GM12878 (cell line): ENCODE measurements around the gene NHLRC3. TPM values are rescaled to one million over a fixed set of nuclear protein-coding genes. Genes with fewer than 3 reads are reported as not detected.
A peak's percentile ranks its signal among the peaks of the same experiment; 100 is the strongest.

ENCODE experiments used
- ATAC-seq: fragments of 200-7000 bp; cut with Tn5 transposase; 3 replicates; pipeline ENCODE4 v1.9.1; 2020; ENCODE audit warnings: mild to moderate bottlenecking, moderate library complexity
- BruUV-seq: library from RNA; stranded (reverse); fragments of 400-500 nt; replicated peaks from 2 replicates; lab custom pipeline; 2021; lab: Mats Ljungman, UMichigan
- CTCF ChIA-PET: fragments of 300-600 bp; sonication (Branson Sonifier 250); formaldehyde crosslinking; extraction: SDS; loops from one replicate; lab custom pipeline; 2021; ENCODE audit warnings: inconsistent platforms; lab: Yijun Ruan, JAX
- POLR2A ChIA-PET: fragments of 350-600 bp; formaldehyde crosslinking; extraction: SDS; loops from one replicate; lab custom pipeline; 2021; ENCODE audit warnings: inconsistent platforms; lab: Charles Lee
- RAD21 ChIA-PET: fragments of 300-600 bp; sonication (Branson Sonifier 250); formaldehyde crosslinking; loops from one replicate; lab custom pipeline; 2023; ENCODE audit warnings: antibody characterized with exemption; ENCODE audit not compliant: unreplicated experiment; lab: Charles Lee
- SMC1A ChIA-PET: fragments of 300-600 bp; sonication (Branson Sonifier 250); formaldehyde crosslinking; loops from one replicate; lab custom pipeline; 2023; ENCODE audit not compliant: unreplicated experiment, uncharacterized antibody; lab: Charles Lee
- DNase-seq: peaks from one replicate; pipeline ENCODE4 v3.0.0-alpha.2; 2011; ENCODE audit warnings: low read depth, low spot score
- FAIRE-seq: peaks from 3 replicates; lab custom pipeline; 2011; peaks lifted over from hg19 to GRCh38; lab: Jason Lieb, UNC
- H2AFZ ChIP-seq: 2 replicates; pipeline ENCODE4 v1.6.0; 2011; ENCODE audit warnings: low read depth, low read length, control low read depth; ENCODE audit not compliant: control insufficient read depth
- H3K27ac ChIP-seq: 2 replicates; pipeline ENCODE4 v1.5.1; 2011; ENCODE audit warnings: control low read depth; ENCODE audit not compliant: control insufficient read depth, insufficient read depth
- H3K27me3 ChIP-seq, 2 experiments: replicated peaks in 1 of 2; 2 replicates each; pipeline versions ENCODE4 v1.6.0 to v1.6.1; 2011; ENCODE audit warnings: low read length in 1 of 2; ENCODE audit not compliant: control insufficient read depth in 2 of 2, insufficient read depth in 2 of 2
- H3K36me3 ChIP-seq, 2 experiments: 2 replicates each; pipeline ENCODE4 v1.5.1; 2011; ENCODE audit warnings: low read length in 1 of 2; ENCODE audit not compliant: control insufficient read depth in 2 of 2, insufficient read depth in 2 of 2
- H3K4me1 ChIP-seq: 2 replicates; pipeline ENCODE4 v1.6.1; 2011; ENCODE audit warnings: mild to moderate bottlenecking, low read length, moderate library complexity, mixed read lengths; ENCODE audit not compliant: control insufficient read depth, insufficient read depth
- H3K4me2 ChIP-seq: 2 replicates; pipeline ENCODE4 v1.6.0; 2011; ENCODE audit warnings: control low read depth; ENCODE audit not compliant: control insufficient read depth, insufficient read depth
- H3K4me3 ChIP-seq: fragments of 200-600 bp; sonication (generic); 2 replicates; pipeline ENCODE4 v1.5.1; 2016
- H3K79me2 ChIP-seq: 2 replicates; pipeline ENCODE4 v1.6.0; 2011; ENCODE audit warnings: low read length; ENCODE audit not compliant: control insufficient read depth, insufficient read depth
- H3K9ac ChIP-seq: 2 replicates; pipeline ENCODE4 v1.8.0; 2011; ENCODE audit warnings: low read length, control low read depth, mixed read lengths; ENCODE audit not compliant: control insufficient read depth, insufficient read depth
- H3K9me3 ChIP-seq: replicated peaks from 3 replicates; pipeline ENCODE4 v1.5.1; 2011; ENCODE audit warnings: mild to moderate bottlenecking, low read length; ENCODE audit not compliant: control insufficient read depth, insufficient read depth
- H4K20me1 ChIP-seq: 2 replicates; pipeline ENCODE4 v1.6.0; 2011; ENCODE audit not compliant: control insufficient read depth, insufficient read depth
- CBFB ChIP-seq: IDR thresholded peaks from 2 replicates; pipeline ENCODE4 v1.6.1; 2016; ENCODE audit warnings: antibody characterized with exemption, low read depth
- CBX3 ChIP-seq: fragments of 200-600 bp; sonication (generic); IDR thresholded peaks from 2 replicates; pipeline ENCODE4 v1.6.1; 2016; ENCODE audit warnings: low read depth, borderline replicate concordance
- CBX5 ChIP-seq: sonication (generic); IDR thresholded peaks from 2 replicates; pipeline ENCODE4 v1.6.1; 2016; ENCODE audit warnings: low read depth, moderate library complexity, mild to moderate bottlenecking, inconsistent platforms
- CHD1 ChIP-seq: IDR thresholded peaks from 2 replicates; pipeline ENCODE4 v1.6.1; 2012; ENCODE audit warnings: low read depth, low read length, improper control_type of control experiment
- CREM ChIP-seq: IDR thresholded peaks from 2 replicates; pipeline ENCODE4 v1.6.1; 2014; ENCODE audit warnings: antibody characterized with exemption, low read depth
- EED ChIP-seq: sonication (generic); IDR thresholded peaks from 2 replicates; pipeline ENCODE4 v1.6.1; 2016; ENCODE audit warnings: antibody characterized with exemption, low read depth
- ESRRA ChIP-seq: IDR thresholded peaks from 2 replicates; pipeline ENCODE4 v1.6.1; 2012; ENCODE audit warnings: mild to moderate bottlenecking, low read length, improper control_type of control experiment
- EZH2 ChIP-seq: IDR thresholded peaks from 2 replicates; pipeline ENCODE4 v1.6.1; 2012; ENCODE audit warnings: low read depth, mild to moderate bottlenecking, control low read depth, inconsistent platforms, low read length, borderline replicate concordance; ENCODE audit not compliant: control insufficient read depth
- FOS ChIP-seq: IDR thresholded peaks from 3 replicates; pipeline ENCODE4 v1.6.1; 2011; ENCODE audit warnings: borderline replicate concordance; ENCODE audit not compliant: insufficient read length; ENCODE audit errors: extremely low read depth
- NFXL1 ChIP-seq: fragments of 450-650 bp; IDR thresholded peaks from 2 replicates; pipeline ENCODE4 v1.6.1; 2017; ENCODE audit warnings: antibody characterized with exemption, mild to moderate bottlenecking, borderline replicate concordance
- NR2C1 ChIP-seq: fragments of 450-650 bp; IDR thresholded peaks from 2 replicates; pipeline ENCODE4 v1.6.1; 2017; ENCODE audit warnings: antibody characterized with exemption, mild to moderate bottlenecking, moderate library complexity
- PAX5 ChIP-seq: IDR thresholded peaks from 2 replicates; pipeline ENCODE4 v1.6.1; 2011; ENCODE audit warnings: low read depth, low read length, borderline replicate concordance
- ZNF24 ChIP-seq: fragments of 450-650 bp; IDR thresholded peaks from 2 replicates; pipeline ENCODE4 v1.6.1; 2017; ENCODE audit warnings: antibody characterized with exemption, mild to moderate bottlenecking
- WGBS: methylation state at CpG from one replicate; pipeline ENCODE4 v1.1.6; 2016; ENCODE audit warnings: low lambda C conversion rate; ENCODE audit not compliant: insufficient replicate concordance, insufficient coverage; ENCODE audit errors: missing lambda C conversion rate; 5-methylcytosine and 5-hydroxymethylcytosine counted together
- in situ Hi-C: fragments of 300-500 bp; cut with MboI; formaldehyde crosslinking; loops from 9 replicates; pipeline ENCODE4 v1.14.3; 2018; ENCODE audit warnings: mixed read lengths
- intact Hi-C: fragments of 100-400 bp; cut with micrococcal nuclease; formaldehyde crosslinking; loops from one replicate; pipeline ENCODE4 v1.14.2; 2022; ENCODE audit not compliant: unreplicated experiment
- polyA plus RNA-seq, 11 experiments: library from polyadenylated mRNA; depleted of rRNA in 4 of 11; unstranded in 6 of 11; stranded (reverse) in 5 of 11; fragments of >200 nt; fragmentation: Nextera tagmentation in 4 of 11; fragmentation: Illumina TruSeq in 1 of 11; extraction: Ambion mirVana in 4 of 11; extraction: Trizol in 1 of 11; gene quantifications; 1 replicate in 1 of 11; 2 replicates in 10 of 11; pipeline versions ENCODE4 v1.2.1 to v1.2.3, GENCODE V29; 2011 to 2016; ENCODE audit warnings: inconsistent platforms in 2 of 11, missing spikeins in 2 of 11, low read depth in 1 of 11
- total RNA-seq, 4 experiments: library from RNA; depleted of rRNA in 3 of 4; stranded (reverse); fragments of >200 nt in 3 of 4; fragmentation: Illumina TruSeq in 1 of 4; extraction: Trizol in 1 of 4; gene quantifications; 2 replicates each; pipeline versions ENCODE4 v1.2.1 to v1.2.3, GENCODE V29; 2013 to 2021
- TF ChIP-seq, protein P1 (sequence below): IDR thresholded peaks from 2 replicates; pipeline ENCODE4 v1.6.1; 2012; ENCODE audit warnings: low read depth, low read length, improper control_type of control experiment
- TF ChIP-seq, protein P2 (sequence below): fragments of 450-650 bp; formaldehyde crosslinking; IDR thresholded peaks from 2 replicates; pipeline ENCODE4 v1.5.0; 2022; ENCODE audit warnings: mild to moderate bottlenecking, missing genetic modification characterization
- TF ChIP-seq, protein P3 (sequence below): IDR thresholded peaks from 2 replicates; pipeline ENCODE4 v1.6.1; 2012; ENCODE audit warnings: mild to moderate bottlenecking, low read depth, low read length

NHLRC3 gene
- total and polyA plus RNA-seq, 10 of the 15 experiments (the other 5 are each of a cell fraction or from before 2014, with no cell fraction given): 8.3 to 38.0 (median 18.9) TPM

DNA sequence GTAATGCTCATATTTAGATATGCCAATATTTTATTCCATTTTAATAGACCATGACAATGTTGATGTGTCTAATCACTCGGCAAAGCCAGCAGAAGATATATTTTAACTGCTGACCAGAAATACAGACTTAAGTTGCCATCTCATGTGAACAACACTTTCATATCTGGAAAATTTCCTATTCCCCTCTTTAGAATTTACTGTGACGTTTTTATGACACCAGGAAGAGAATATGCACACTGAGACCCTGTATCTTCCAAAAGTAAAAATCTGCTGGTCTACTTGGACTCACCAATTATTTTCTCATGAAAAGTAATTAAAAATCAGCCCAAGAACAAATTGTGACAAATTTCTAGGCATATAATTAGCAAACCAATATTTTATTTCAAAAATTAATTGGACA is 2.5 kb upstream of the NHLRC3 start:
- 0% methylated on average over 2 of the region's 2 CpGs for WGBS
- ATAC-seq: no peak
- Histone ChIP-seq H4K20me1 (no peaks in the 10 kb centered on the region), H3K27me3 (no peaks in the 10 kb centered on the region), H3K4me3 (peak overlapping the region; percentile 95), H3K9me3 (no peaks in the 10 kb centered on the region), H3K9ac (peak overlapping the region; percentile 94), H2AFZ (no peak overlapping the region), H3K36me3 (0 out of 4 replicates have a peak, but pooled peaks cover 0 to 4% of the 10 kb centered on the region in 2 experiments), H3K27ac (peak overlapping the region; percentile 93; the same call in 1 of the 2 replicates), H3K4me2 (peak overlapping the region; percentile 74), H3K4me1 (peaks cover 5% of the 10 kb centered on the region), H3K79me2 (peaks cover 82% of the 10 kb centered on the region)
- FAIRE-seq: no peak
- DNase-seq: no peak
- RAD21 ChIA-PET: interaction anchor here (2.4 kb wide), 1 partner anchor 18 kb away, joined by 12 read pairs; no protein-coding TSS in a partner anchor
- in situ Hi-C loops (no loop called here), intact Hi-C loops (loop anchor here (10.0 kb wide), 1 partner anchor 691 kb away; the partner anchor contains the start of gene UFM1)
- BruUV-seq: no TSS peak
- POLR2A ChIA-PET: no interaction called here
- SMC1A ChIA-PET: interaction anchor here (1.0 to 1.6 kb wide), 4 partner anchors 13 to 570 kb away, joined by 3 to 8 read pairs (median 4); no protein-coding TSS in a partner anchor
- no peak for TF ChIP-seq NFXL1
- no peak for TF ChIP-seq PAX5
- no peak for TF ChIP-seq ESRRA
- TF ChIP-seq CBFB: no peak
- TF ChIP-seq EED: no peak
- TF ChIP-seq ZNF24: no peak
- TF ChIP-seq CBX5: no peak
- no peak for TF ChIP-seq CBX3
- TF ChIP-seq NR2C1: no peak
- TF ChIP-seq, protein P1, sequence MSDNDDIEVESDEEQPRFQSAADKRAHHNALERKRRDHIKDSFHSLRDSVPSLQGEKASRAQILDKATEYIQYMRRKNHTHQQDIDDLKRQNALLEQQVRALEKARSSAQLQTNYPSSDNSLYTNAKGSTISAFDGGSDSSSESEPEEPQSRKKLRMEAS: no peak
- TF ChIP-seq CREM: no peak
- no peak for TF ChIP-seq FOS
- TF ChIP-seq, protein P2, sequence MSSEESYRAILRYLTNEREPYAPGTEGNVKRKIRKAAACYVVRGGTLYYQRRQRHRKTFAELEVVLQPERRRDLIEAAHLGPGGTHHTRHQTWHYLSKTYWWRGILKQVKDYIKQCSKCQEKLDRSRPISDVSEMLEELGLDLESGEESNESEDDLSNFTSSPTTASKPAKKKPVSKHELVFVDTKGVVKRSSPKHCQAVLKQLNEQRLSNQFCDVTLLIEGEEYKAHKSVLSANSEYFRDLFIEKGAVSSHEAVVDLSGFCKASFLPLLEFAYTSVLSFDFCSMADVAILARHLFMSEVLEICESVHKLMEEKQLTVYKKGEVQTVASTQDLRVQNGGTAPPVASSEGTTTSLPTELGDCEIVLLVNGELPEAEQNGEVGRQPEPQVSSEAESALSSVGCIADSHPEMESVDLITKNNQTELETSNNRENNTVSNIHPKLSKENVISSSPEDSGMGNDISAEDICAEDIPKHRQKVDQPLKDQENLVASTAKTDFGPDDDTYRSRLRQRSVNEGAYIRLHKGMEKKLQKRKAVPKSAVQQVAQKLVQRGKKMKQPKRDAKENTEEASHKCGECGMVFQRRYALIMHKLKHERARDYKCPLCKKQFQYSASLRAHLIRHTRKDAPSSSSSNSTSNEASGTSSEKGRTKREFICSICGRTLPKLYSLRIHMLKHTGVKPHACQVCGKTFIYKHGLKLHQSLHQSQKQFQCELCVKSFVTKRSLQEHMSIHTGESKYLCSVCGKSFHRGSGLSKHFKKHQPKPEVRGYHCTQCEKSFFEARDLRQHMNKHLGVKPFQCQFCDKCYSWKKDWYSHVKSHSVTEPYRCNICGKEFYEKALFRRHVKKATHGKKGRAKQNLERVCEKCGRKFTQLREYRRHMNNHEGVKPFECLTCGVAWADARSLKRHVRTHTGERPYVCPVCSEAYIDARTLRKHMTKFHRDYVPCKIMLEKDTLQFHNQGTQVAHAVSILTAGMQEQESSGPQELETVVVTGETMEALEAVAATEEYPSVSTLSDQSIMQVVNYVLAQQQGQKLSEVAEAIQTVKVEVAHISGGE (CRISPR knock-in tag): no peak
- TF ChIP-seq CHD1: no peak
- TF ChIP-seq, protein P3, sequence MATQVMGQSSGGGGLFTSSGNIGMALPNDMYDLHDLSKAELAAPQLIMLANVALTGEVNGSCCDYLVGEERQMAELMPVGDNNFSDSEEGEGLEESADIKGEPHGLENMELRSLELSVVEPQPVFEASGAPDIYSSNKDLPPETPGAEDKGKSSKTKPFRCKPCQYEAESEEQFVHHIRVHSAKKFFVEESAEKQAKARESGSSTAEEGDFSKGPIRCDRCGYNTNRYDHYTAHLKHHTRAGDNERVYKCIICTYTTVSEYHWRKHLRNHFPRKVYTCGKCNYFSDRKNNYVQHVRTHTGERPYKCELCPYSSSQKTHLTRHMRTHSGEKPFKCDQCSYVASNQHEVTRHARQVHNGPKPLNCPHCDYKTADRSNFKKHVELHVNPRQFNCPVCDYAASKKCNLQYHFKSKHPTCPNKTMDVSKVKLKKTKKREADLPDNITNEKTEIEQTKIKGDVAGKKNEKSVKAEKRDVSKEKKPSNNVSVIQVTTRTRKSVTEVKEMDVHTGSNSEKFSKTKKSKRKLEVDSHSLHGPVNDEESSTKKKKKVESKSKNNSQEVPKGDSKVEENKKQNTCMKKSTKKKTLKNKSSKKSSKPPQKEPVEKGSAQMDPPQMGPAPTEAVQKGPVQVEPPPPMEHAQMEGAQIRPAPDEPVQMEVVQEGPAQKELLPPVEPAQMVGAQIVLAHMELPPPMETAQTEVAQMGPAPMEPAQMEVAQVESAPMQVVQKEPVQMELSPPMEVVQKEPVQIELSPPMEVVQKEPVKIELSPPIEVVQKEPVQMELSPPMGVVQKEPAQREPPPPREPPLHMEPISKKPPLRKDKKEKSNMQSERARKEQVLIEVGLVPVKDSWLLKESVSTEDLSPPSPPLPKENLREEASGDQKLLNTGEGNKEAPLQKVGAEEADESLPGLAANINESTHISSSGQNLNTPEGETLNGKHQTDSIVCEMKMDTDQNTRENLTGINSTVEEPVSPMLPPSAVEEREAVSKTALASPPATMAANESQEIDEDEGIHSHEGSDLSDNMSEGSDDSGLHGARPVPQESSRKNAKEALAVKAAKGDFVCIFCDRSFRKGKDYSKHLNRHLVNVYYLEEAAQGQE: no peak
- TF ChIP-seq EZH2: no peak
- CTCF ChIA-PET: interaction anchor here (0.9 to 1.4 kb wide), 5 partner anchors 15 to 24 kb away, joined by 3 to 7 read pairs (median 3); no protein-coding TSS in a partner anchor
